MG63 (cell line): ENCODE measurements around the gene DHDDS. TPM values are rescaled to one million over a fixed set of nuclear protein-coding genes. Genes with fewer than 3 reads are reported as not detected.
"Not testable (repeated sequence)": the region's sequence is repeated elsewhere in the genome, so short reads cannot be mapped to it uniquely, and the experiment has no call there.

Source experiments
- DNase-seq: peaks from one replicate; pipeline ENCODE4 v3.0.0-alpha.2; 2020
- H3K27me3 ChIP-seq: fragments of 250-450 bp; sonication (Bioruptor Pico); 2 replicates; pipeline ENCODE4 v1.5.1; 2020; ENCODE audit warnings: mild to moderate bottlenecking, moderate library complexity
- H3K36me3 ChIP-seq: fragments of 250-450 bp; sonication (Bioruptor Pico); 2 replicates; pipeline ENCODE4 v1.5.1; 2020; ENCODE audit warnings: mild to moderate bottlenecking, moderate library complexity
- H3K4me3 ChIP-seq: fragments of 250-450 bp; sonication (Bioruptor Pico); 2 replicates; pipeline ENCODE4 v1.5.1; 2020; ENCODE audit warnings: mild to moderate bottlenecking, moderate library complexity
- H3K9me3 ChIP-seq: fragments of 250-450 bp; sonication (Bioruptor Pico); 2 replicates; pipeline ENCODE4 v1.5.1; 2020; ENCODE audit warnings: mild to moderate bottlenecking, moderate library complexity
- total RNA-seq: library from RNA; depleted of rRNA; stranded (reverse); fragments of >200 nt; shearing (Covaris generic); gene quantifications from 2 replicates; pipeline ENCODE4 v1.2.3, GENCODE V29; 2014; ENCODE audit warnings: low replicate concordance; rRNA removed

Gene DHDDS
- total RNA-seq, 1 experiment from 2014 or later = 28.8 TPM

GRCh38 chr1:26496861-26497260, 64.7 kb downstream of the DHDDS start:
- H3K36me3 ChIP-seq = no peaks in the 10 kb centered on the region
- H3K4me3 ChIP-seq = no peak overlapping the region
- H3K27me3 ChIP-seq = no peaks in the 10 kb centered on the region
- H3K9me3 ChIP-seq = no peaks in the 10 kb centered on the region
- DNase-seq = peak; percentile 62

- H3K27me3 ChIP-seq = no peaks in the 10 kb centered on the region
- H3K36me3 ChIP-seq = no peaks in the 10 kb centered on the region
- no peaks in the 10 kb centered on the region for H3K9me3 ChIP-seq
- DNase-seq = no peak
- no peak overlapping the region for H3K4me3 ChIP-seq
Measured at GRCh38 chr1:26498894-26499293, 66.8 kb downstream of the DHDDS start.

GRCh38 chr1:26500488-26501175, 68.5 kb downstream of the DHDDS start:
- Histone ChIP-seq H3K27me3 (no peaks in the 10 kb centered on the region), H3K36me3 (no peaks in the 10 kb centered on the region), H3K4me3 (peak overlapping the region; percentile 50), H3K9me3 (no peaks in the 10 kb centered on the region)
- DNase-seq = peak; percentile 92

GRCh38 chr1:26510711-26511110, 78.6 kb downstream of the DHDDS start:
- DNase-seq, H3K27me3 ChIP-seq, H3K9me3 ChIP-seq, H3K4me3 ChIP-seq, H3K36me3 ChIP-seq: not testable (repeated sequence)

- not testable (repeated sequence) for H3K4me3 ChIP-seq, H3K36me3 ChIP-seq, DNase-seq, H3K9me3 ChIP-seq, H3K27me3 ChIP-seq
Measured at GRCh38 chr1:26515836-26516235, 83.7 kb downstream of the DHDDS start.

GRCh38 chr1:26516987-26517765, 85.1 kb downstream of the DHDDS start:
- no peak overlapping the region for H3K4me3 ChIP-seq
- DNase-seq = no peak
- H3K27me3 ChIP-seq = no peaks in the 10 kb centered on the region
- no peaks in the 10 kb centered on the region for H3K36me3 ChIP-seq
- H3K9me3 ChIP-seq = no peaks in the 10 kb centered on the region

GRCh38 chr1:26517766-26518049, 85.6 kb downstream of the DHDDS start:
- DNase-seq = no peak
- H3K36me3 ChIP-seq = no peaks in the 10 kb centered on the region
- no peak overlapping the region for H3K4me3 ChIP-seq
- H3K27me3 ChIP-seq = no peaks in the 10 kb centered on the region
- H3K9me3 ChIP-seq = no peaks in the 10 kb centered on the region

GRCh38 chr1:26518355-26518754, 86.2 kb downstream of the DHDDS start:
- no peak for DNase-seq
- Histone ChIP-seq H3K27me3 (no peaks in the 10 kb centered on the region), H3K36me3 (no peaks in the 10 kb centered on the region), H3K4me3 (no peak overlapping the region), H3K9me3 (no peaks in the 10 kb centered on the region)

- Histone ChIP-seq H3K9me3 (no peaks in the 10 kb centered on the region), H3K27me3 (peaks cover 4% of the 10 kb centered on the region; the same call in 1 of the 2 replicates), H3K36me3 (no peaks in the 10 kb centered on the region), H3K4me3 (no peak overlapping the region)
- no peak for DNase-seq
Measured at GRCh38 chr1:26520339-26520738, 88.2 kb downstream of the DHDDS start.

Other genes with a start within 250 kb of the DHDDS start
- gene CATSPER4, start 241.7 kb upstream of the DHDDS start, total RNA-seq = not detected in 2 replicates
- 13.3 and 13.9 TPM in 2 replicates for gene CEP85, start 198.1 kb upstream of the DHDDS start, total RNA-seq
- gene SH3BGRL3, start 152.2 kb upstream of the DHDDS start, total RNA-seq = 20.2 and 22.3 TPM in 2 replicates
- 3.9 and 6.1 TPM in 2 replicates for gene UBXN11, start 125.7 kb upstream of the DHDDS start, total RNA-seq
- gene CD52, start 114.4 kb upstream of the DHDDS start, total RNA-seq = not detected in 2 replicates
- not detected in 2 replicates for gene CRYBG2, start 78.2 kb upstream of the DHDDS start, total RNA-seq
- not detected in 2 replicates for gene ZNF683, start 59.6 kb upstream of the DHDDS start, total RNA-seq
- not detected in 2 replicates for gene LIN28A, start 21.5 kb upstream of the DHDDS start, total RNA-seq
- 568 and 802 TPM in 2 replicates for gene HMGN2, start 40.1 kb downstream of the DHDDS start, total RNA-seq
- gene RPS6KA1, start 97.4 kb downstream of the DHDDS start, total RNA-seq = 10.1 and 10.2 TPM in 2 replicates